GM12872 (cell line): ENCODE results near the gene ADCY5.

ENCODE experiments used
- TF ChIP-seq, protein P1 (sequence below): IDR thresholded peaks from 3 replicates; pipeline ENCODE4 v1.5.1; 2011; ENCODE audit warnings: low read depth, mild to moderate bottlenecking, low read length, moderate library complexity; ENCODE audit not compliant: insufficient read depth

Gene ADCY5

DNA sequence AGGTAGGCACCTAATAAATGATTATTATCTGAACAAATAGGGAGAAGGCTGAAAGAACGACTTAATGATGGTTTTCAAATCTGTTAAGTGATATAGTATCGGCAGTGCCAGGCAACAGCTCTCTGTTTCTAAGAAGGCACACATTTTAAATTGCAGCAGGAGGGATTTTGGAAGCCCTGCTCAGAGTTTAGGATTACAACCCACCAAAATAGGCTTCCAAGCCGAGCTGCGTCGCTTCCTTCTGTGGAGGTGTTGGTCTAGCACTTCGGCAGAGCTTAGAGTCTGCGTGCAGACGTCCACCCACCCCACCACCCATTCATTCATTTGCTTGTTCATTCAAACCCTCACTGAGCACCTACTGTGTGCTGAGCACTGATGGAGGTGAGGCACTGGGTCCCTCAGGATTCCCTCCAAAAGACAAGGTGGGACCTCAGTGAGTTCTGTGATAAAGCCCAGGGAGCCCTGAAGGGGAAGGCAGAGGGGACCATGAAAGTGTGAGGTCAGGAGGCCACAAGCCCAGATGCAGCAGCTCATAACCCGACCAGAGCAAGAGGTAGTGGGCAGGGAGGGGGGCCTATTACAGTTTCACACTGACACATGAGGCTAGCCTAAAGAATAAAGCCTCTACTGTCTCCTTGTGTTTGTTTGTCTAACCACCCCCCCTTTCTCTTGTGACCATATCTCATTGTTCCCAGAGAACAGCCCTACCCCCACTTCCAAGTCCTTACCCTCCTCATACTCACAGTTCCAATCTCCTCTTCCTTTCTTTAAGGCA lies 8.9 kb downstream of the ADCY5 start:
- TF ChIP-seq, protein P1, sequence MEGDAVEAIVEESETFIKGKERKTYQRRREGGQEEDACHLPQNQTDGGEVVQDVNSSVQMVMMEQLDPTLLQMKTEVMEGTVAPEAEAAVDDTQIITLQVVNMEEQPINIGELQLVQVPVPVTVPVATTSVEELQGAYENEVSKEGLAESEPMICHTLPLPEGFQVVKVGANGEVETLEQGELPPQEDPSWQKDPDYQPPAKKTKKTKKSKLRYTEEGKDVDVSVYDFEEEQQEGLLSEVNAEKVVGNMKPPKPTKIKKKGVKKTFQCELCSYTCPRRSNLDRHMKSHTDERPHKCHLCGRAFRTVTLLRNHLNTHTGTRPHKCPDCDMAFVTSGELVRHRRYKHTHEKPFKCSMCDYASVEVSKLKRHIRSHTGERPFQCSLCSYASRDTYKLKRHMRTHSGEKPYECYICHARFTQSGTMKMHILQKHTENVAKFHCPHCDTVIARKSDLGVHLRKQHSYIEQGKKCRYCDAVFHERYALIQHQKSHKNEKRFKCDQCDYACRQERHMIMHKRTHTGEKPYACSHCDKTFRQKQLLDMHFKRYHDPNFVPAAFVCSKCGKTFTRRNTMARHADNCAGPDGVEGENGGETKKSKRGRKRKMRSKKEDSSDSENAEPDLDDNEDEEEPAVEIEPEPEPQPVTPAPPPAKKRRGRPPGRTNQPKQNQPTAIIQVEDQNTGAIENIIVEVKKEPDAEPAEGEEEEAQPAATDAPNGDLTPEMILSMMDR = no peak

DNA sequence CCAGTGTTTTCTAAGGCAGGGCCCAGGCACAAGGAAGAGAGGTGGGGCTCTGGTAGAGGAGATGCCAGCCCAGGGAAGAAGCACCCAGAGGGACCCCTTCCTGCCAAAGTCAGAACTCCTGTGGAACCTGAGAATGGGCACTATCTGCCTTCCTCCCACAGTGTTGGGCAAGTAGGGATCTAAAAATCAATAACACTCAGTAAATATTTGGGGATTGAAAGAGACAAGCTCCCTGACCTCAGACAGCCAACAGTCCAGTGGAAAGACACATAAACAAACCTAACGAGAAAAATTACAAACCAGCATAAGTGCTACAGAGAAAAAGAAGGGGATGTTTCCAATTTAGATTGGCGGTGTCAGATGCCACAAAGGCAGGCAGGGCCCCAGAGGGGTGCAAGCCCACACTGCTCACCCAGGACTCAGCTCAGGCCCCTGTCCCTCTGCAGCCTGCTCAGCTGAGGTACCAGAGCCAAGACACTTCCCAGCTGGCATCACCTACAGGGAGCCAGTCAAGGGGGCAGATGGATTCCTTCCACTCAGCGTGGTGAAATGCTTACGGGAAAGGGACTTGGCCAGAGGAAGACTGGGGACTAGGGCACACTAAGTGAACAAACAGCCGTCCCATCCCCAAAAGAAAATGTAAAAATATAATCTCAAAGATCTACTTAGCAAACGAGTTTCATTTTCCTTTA lies 15.9 kb downstream of the ADCY5 start:
- TF ChIP-seq, protein P1 = no peak

DNA sequence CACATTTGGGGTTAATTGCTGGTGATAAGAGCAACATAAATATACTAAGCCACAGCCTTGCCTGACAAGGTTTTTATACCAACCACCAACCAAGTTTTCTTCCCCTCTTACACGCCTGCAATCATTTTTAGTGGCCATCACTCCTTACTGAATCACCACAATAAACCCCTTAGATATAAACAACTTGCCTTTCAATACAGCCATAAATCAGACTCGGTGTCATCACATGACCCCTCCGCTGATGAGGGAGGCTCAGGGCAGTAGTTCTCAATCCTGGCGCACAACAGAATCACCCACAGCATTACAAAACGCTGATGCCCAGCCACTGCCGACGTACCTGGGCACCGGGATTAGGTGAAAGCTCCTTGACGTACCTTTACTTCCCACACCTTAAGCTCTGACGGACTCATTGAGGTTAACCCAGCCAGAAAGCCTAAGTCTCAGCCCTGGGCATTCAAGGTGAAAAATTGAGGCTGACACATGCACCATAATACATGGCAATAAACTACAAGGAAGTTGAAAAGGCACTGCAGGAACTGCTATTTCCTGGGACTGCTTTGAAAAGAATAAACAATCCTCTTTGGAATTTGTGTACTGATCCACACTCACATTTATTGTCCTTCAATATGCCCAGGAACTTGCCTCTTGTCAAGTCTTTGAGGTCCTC lies 17.1 kb downstream of the ADCY5 start:
- TF ChIP-seq, protein P1 = no peak

DNA sequence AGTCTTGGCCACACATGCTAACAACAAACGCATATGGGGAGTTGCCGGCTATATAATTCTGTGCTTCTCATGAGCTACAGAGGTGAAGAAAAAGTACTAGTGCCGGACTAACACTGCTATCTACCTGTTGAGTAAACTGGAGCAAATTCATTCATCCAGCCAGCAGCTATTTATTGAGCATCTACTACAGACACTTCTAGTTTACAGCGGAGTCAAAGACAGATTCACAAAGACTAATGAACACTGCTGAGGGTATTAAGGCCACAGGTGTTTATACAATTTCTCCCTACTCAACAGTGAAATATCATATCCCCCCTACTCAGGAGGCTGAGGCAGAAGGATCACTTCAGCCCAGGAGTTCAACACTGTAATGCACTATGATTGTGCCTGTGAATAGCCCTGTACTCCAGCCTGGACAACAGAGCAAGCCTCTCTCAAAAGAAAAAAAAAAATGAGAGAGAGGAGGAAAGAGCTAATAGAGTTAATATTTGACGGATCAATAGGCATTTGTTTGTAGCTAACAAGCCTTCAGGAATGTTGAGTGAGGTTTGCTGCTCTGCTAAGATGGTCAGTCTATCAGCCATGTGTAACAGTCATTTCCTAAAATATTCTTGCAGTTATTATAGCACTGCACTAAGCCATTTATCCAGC lies 17.8 kb downstream of the ADCY5 start:
- TF ChIP-seq, protein P1 = no peak

DNA sequence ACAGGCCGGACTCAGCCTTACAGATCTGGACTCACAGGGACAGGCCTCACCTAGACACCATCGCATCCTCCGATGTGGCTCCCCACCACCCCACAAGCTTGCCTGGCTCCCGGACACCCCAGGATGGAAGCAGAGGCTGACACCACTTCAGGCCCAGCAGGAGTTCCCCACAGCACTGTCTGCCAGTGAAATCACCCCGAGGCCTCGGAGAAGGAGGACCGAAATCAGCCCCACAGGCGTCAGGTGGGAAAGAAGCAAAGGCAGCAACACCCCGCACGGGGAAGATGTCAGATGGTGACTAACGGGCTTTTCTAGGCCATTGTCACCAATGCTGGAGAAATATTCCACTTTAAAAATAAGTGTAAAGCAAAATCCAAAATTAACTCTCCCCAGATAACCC lies 18.6 kb downstream of the ADCY5 start:
- TF ChIP-seq, protein P1 = no peak

DNA sequence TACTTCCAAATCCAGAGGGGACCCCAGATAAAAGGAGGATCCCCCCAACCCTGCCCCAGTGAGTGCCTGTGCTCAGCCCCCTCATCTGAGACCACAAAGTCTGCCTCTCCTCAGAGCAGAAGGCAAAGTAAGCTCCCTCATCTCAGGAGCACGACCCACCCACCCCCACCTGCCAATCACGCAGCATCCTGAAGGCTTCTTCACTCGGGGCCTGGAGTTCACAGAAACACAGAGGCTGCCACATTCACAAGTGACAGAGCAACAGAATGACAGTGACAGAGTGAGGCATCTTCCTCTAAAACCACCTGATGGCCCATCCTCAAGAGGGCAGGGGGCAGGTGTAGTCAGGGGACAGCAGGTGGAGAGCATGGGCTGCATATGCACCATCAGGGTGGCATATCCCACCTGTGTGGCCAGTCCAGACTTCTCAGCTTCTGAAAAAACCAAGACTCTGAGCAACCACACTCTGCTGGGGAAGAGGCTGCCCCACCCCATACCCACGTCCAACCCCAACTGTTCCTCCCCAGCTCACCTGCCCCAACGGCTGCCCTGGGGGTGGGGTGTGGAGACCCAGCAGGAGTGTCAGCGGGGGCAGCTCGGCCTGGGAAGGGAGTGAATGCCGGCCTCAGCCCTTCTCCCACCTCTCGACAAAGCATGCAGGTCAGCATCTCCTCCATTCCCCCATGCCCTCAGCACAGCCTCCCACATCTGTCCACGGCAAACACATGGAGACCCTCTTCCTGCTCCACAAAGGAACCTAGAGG lies 19.3 kb downstream of the ADCY5 start:
- TF ChIP-seq, protein P1 = no peak
